WI38 (cell line): Measurements from ENCODE around the gene UNKL.

Experiments
- H3K4me3 ChIP-seq: 2 replicates; pipeline ENCODE4 v1.5.1; 2011; ENCODE audit warnings: low read depth, mild to moderate bottlenecking, control low read depth, low read length
- CTCF ChIP-seq: IDR thresholded peaks from 2 replicates; pipeline ENCODE4 v1.5.1; 2012; ENCODE audit warnings: low read depth, mild to moderate bottlenecking, control low read depth, low read length

Gene UNKL

GRCh38 chr16:1387331-1387730 lies 27.2 kb downstream of the UNKL start:
- no peak overlapping the region for H3K4me3 ChIP-seq
- TF ChIP-seq CTCF: no peak

GRCh38 chr16:1385232-1385631 lies 29.3 kb downstream of the UNKL start:
- H3K4me3 ChIP-seq: no peak overlapping the region
- no peak for TF ChIP-seq CTCF

DNA sequence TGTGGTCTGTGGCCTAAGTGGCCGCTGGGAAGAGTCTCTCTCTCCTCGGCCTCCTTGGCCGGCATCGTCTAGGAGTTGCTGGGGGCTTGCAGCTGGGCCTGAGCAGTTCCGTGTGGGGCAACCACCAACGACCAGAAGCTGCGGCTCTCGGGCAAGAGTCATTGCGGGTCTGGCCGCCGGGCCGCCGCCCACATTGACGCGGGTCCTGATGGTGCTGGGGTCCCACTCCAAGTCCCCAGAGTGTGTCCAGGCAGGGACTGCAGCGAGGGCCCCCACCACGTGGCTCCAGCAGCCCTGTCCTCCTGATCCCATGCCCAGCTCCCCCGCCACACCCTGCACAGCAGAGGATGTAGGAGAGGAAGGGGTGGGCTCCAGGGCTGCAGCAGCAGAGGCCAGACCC lies 30.9 kb downstream of the UNKL start:
- TF ChIP-seq CTCF: no peak
- H3K4me3 ChIP-seq: no peak overlapping the region

DNA sequence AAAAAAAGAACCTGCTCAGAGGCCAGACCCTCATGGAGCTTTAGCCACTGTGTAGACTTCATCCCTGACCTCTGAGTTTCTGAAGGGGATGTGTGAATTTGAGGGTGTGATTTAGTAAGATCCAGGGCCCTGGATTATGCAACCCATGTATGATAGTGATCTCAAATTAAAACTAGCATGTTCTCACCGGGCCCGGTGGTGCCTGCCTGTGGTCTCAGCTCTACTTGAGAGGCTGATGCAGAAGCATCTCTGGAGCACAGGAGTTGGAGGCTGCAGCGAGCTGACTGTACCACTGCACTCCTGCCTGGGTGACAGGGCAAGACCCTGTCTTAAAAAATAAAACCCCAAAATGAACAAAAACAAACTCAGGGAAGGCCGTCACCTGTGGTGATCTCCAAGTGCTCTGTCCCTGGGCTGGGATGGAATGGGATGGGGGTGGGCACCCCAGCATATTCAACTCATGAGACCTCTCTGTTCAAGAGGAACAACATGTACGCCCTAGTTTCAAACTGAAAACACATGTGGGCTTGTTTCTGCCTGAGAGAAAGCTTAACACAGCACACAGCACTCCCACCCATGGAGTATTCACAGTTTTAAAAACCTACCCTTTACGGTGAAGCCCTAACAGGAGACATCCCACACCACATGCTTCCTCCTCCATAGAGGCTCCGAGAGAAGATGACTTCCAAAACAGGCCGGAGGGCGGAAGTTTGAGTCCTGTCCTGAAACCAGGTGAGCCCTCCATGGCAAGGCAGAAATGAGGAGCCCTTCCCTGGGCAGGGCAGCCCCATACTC lies 32.7 kb downstream of the UNKL start:
- H3K4me3 ChIP-seq: no peak overlapping the region
- TF ChIP-seq CTCF: no peak

GRCh38 chr16:1380195-1380594 lies 34.3 kb downstream of the UNKL start:
- no peak overlapping the region for H3K4me3 ChIP-seq
- no peak for TF ChIP-seq CTCF

GRCh38 chr16:1379304-1380076 lies 35.0 kb downstream of the UNKL start:
- H3K4me3 ChIP-seq: peak overlapping the region; percentile 65
- no peak for TF ChIP-seq CTCF

DNA sequence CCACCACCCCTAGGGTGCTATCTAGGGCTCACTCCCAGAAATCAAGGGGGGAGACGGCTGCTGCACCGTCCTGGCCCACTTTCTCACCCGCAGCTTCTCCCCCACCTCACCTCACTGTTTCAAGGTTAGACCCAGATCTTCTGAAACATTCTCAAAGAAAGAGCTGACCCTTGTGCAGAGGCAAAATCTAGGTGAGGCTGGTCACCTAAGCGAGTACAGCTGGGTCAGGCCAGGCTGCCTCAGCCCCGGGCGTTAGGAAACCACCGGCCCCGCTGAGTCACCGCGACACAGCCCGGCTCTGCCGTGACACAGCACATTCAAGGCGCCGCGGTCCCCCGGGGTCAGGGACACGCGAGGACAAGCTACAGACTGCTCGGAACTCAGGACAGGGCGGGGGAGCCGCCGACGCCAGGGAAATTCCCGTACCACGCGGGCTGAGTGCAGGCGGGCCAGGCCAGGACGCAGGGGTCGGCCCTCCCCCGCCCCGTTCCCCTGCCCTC lies 35.6 kb downstream of the UNKL start:
- TF ChIP-seq CTCF: no peak

More for the DNA sequence above, 35.6 kb downstream of the UNKL start:
- peak overlapping the region; percentile 65 for H3K4me3 ChIP-seq
